ENCODE measurements around the gene SDCCAG8.

Gene SDCCAG8

DNA sequence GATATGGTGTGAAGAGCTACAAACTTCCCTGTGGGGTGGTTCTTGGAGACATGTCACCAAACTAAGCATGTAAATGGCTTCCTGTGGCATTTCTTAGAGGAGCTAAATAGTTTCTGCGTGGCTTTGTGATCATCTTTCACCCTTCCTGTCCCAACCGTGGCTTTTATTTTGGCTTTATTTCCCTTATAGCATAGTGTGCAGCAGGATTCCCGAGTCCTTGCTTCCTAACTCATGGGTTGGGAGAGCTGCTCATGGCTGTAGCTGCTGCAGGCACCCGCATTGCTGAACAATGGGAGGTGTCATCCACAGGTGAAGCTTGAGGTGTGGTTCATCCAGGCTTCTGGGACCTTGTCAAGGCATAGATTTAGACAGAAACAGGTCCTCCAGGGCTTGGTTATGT lies 192.0 kb downstream of the SDCCAG8 start:
- DNase-seq (ENCODE audit: insufficient read length, low spot score) (no peak), FAIRE-seq (no peak)

DNA sequence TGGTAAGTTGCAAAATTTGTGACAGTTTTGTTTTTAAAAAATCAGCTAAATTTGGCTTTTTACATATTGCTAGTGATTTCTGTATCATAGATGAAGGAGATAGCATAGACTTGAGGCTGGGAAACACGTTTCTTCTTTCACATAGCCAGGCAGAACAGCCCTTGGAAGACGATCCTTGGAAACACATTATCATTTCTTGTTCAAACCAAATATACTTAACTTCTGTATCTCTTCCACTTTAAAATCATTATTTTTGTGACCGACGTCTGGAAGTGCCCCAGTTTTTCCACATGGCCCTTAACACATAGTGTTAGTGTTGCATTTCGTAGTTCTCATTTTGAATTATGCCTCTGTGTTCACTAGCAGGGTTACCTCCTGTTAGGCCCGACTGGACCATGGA lies 193.5 kb downstream of the SDCCAG8 start:
- FAIRE-seq (no peak), DNase-seq (ENCODE audit: insufficient read length, low spot score) (no peak)

DNA sequence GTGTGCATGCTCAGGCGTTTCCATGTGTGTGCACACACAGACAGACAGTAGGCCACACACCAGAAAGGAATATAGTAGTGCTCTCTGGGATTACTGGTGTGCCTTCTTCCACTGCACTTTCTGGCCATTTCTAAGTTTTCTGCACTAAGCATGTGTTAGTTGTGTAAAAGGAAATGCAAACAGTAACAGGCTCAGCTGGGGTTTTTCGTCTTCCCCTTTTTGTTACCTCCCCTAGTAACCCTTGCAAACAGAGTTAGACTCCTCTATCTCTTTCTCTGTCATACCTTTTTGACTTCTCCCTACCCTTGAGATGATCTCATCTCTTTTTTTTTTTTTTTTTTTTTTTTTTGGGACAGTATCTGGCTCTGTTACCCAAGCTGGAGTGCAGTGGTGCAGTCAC lies 196.3 kb downstream of the SDCCAG8 start:
- FAIRE-seq: no peak
- no peak for DNase-seq (ENCODE audit: insufficient read length, low spot score)

DNA sequence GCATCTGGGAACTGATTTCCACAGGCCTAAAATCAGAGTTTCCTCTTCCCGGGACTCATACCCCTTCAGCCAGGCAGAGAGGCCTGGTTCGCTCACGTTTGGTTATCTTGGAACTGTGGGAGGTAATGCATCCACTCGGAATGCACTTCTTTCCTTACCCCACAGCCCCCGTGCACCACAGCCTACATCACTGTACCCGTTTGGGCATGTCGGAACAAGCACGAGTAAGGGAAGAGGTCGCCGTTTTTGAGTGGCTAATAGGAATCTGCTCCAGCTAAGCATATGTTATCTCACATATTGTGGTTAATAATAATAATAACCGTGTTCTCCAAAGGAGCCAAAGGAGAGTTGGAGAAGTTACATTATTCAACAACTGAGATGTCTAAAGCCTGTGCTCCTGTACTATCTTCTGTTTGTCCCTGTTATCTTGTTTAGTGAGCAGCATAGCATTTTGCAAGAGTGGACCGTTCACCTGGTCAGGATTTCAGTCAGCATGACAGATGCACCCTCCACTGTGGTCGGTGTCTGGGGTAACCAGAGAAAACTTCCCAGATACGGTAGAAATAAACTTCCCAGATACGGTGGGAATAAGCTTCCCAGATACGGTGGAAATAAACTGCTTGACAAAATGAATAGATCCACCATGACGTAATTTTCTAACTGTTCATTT lies 198.6 kb downstream of the SDCCAG8 start:
- DNase-seq (ENCODE audit: insufficient read length, low spot score): no peak
- FAIRE-seq: no peak

DNA sequence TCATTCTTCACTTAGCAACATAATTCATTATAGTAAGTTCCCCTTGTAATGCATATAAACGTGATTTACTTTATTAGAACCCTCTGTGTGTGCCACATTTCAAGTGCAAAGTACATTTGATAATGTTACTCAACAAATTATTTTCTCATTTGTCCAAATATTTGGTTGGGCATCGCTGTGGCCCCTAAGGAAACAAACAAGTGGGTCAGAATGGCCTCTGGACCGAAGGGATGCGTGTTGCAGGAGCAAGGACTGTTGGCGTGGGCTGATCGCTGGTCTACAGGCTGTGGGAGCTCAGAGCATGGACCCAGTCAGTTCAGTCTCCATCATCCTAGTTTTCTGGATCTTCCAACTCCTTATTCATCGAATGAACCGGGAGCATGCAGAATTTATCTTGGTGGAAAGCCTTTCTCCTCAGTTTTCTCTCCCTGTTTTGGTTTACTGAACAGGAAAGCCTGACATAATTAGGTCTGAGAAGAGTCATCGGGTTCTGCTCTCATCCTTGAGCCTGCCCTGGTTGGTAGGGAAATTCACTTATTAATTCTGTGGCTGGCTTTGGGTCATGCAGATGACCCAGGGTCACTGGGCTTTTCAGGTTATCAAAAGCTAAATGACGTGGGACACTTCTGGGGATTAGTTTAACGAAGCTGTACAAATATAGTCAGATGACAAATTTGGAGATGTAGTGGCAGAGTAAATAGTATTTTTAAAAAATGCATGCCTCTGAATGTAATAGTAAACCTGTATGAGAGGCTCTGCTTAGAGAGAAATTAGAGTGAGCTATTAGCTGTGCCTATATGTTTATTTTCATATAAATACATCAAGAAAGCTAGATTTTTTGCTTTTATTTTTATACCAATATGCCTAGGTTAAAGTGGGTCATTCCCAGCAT lies 200.2 kb downstream of the SDCCAG8 start:
- FAIRE-seq: no peak
- no peak for DNase-seq (ENCODE audit: insufficient read length, low spot score)

DNA sequence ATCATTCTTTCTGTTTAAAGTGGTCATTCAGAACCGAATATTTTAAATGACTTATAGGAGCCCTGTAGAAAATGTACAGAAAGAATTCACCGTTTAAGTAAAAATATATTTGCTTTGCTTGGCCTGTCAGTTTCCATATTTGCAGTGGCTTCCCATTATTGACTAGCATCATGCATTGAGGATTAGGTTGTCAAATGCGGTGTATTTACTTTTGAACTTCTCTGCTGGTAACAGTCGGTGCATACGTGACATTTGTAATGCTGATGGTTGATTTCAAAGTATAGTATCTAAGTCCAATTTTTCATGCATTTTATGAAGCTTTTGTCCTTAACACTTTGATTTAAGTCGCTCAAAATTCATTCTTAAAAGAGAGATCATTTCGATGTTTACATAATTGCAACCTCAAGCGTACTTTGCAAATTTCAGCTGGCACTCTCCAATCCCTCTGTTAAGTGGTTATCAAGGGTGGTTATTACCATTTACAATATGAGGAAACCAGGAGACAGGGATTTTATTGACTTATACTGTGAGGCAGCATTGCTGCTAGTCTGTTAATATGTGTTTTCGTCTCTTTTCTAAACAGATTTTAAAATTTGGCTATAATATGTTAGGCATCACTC lies 201.6 kb downstream of the SDCCAG8 start:
- DNase-seq (ENCODE audit: insufficient read length, low spot score) (no peak), FAIRE-seq (no peak)

DNA sequence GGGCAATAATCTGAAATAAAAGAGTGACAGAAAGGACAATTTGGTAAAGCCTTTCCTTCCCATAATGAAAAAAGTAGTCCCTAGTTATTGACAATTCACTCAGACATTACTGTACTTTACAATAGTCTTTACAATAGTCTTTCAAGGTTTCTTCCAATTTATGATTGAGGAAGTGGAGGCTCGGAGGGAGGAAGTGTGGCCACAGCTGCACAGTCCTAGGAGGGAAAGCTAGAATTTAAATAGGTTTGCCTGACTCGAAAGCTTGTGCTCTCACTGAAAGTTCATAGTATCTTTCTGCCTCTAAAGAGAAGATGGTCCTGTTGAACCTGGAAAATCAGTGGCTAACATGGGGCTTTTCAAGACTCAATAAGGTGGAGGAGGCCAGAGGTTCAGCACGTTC lies 203.2 kb downstream of the SDCCAG8 start:
- DNase-seq (ENCODE audit: insufficient read length, low spot score) (no peak), FAIRE-seq (no peak)

DNA sequence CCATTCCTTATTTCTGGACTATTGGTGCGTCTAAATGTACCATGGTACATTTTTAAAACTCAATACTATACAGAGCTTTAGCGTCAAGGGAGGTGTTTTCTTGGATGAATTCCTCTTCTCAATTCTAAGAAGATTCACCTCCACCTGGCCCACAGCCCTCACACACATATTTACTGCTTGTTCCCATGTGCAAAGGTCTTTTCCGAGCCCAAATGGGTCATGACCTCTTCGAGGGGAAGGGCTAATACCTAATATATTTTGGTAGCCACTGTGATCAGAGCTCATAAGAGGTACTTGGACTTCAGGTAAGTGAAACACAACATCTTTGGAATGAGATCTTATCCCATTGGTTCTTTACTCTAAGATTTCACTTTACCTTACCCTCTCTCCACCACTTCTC lies 205.9 kb downstream of the SDCCAG8 start:
- FAIRE-seq (no peak), DNase-seq (ENCODE audit: insufficient read length, low spot score) (no peak)

DNA sequence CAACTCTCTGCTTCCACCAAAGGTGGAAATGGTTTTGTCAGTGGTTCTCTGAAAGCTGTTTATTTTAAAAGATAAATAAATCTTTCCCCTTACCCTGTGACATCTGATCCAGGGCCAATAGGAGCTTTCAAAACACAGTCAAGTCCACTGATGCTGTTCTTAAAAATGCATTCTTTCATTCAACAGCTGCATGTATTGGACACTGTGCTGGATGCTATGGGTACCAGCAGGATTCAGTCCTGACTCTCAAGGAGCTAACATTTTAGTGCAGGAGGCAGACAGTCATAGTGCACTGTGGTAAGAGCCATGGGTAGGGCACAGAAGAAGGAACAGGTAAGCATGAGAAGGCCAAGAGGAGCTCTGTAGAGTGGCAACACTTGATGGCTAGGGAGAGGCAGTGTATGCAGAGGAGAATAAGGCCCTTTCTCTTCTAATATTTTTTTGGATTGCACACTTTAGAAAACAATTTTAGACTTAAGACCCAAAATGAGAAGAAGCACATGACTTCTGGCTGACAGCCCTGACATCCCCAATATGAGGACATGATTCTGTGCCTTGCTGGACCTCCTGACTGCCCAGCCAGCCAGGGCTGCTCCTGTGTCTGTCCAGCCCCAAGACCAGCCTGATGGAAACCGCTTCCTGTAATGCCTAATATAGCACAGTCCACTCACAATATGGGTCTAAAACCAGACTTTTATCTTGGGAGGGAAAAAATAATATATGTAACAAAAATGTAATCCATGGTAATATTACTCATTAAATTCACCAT lies 207.3 kb downstream of the SDCCAG8 start:
- DNase-seq (ENCODE audit: insufficient read length, low spot score) (no peak), FAIRE-seq (no peak)

DNA sequence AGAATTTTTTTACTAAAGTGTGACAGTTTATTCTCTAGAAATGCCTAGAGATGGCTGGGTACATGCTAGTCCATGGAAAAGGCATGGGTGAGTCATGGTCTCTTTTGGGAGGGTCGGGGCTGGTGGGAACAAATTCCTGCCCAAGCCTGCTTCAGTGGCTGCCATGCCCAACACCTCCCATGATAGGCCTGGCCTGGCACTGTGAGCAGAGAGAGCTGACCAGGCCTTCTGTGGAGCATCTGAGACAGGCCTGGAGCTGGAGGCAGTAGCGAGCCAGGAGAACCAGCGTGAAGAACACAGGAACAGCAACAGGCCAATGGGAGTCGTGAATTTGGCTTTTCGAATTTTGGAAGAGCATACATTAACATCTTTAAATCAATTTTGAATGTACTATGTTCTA lies 209.2 kb downstream of the SDCCAG8 start:
- no peak for FAIRE-seq
- no peak for DNase-seq (ENCODE audit: insufficient read length, low spot score)

DNA sequence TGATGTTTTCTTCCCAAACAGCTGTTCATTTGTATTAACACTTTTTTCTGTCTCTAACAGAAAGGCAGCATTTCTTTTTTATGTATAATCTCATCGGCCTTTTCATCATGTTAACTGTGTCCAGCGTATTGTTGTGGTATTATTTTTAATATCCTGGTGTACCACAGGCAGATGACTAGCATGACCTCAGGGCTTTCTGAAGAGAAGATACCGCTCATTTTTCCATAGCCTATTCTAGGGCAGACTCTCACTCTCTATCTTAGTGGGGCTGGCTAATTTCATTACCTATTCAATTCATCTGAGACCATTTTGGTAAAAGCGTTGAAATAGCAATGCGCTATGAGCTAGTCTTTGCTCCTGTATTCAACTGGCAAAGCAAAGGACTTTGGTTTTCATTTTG lies 209.9 kb downstream of the SDCCAG8 start:
- DNase-seq (ENCODE audit: insufficient read length, low spot score) (no peak), FAIRE-seq (no peak)

DNA sequence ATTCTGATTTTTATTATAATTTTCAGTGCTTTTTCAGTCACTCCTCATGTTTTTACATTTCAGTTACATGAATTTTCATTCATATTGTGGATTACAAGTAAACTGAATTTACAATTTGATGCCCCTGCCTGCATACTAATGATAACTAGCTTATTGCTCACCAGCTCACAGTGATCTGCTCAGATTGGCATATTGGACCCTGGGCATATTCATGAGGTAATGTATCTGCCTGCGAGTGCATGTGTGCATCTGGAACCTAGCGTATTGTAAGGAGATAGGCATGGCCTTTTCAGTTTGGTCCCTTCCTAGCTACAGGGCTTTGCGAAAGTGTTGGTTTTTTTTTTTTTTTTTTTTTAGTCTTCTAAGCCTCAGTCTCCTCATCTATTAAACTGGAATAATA lies 213.7 kb downstream of the SDCCAG8 start:
- FAIRE-seq: no peak

DNA sequence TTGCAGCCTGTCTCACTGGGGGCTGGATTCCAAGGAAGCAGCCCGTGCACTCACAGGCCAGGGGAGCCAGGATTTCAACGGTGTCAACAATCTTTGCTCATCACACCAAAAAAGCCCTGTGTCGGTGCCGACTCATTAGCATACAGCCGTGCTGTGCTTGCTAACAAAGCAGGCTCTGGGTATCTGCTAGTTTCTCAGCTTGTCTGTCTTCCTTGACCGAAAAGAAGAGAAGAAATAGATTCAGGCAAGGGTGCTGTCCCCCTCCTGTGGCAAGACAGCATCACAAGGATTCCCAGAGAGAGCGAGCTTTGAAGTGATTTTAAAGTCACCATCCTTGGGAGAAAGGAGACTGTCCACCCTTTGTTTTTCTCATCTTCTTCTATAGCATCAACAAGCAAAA lies 214.7 kb downstream of the SDCCAG8 start:
- FAIRE-seq (no peak), DNase-seq (ENCODE audit: insufficient read length, low spot score) (no peak)

More for the DNA sequence above, 213.7 kb downstream of the SDCCAG8 start:
- DNase-seq (ENCODE audit: insufficient read length, low spot score): no peak

DNA sequence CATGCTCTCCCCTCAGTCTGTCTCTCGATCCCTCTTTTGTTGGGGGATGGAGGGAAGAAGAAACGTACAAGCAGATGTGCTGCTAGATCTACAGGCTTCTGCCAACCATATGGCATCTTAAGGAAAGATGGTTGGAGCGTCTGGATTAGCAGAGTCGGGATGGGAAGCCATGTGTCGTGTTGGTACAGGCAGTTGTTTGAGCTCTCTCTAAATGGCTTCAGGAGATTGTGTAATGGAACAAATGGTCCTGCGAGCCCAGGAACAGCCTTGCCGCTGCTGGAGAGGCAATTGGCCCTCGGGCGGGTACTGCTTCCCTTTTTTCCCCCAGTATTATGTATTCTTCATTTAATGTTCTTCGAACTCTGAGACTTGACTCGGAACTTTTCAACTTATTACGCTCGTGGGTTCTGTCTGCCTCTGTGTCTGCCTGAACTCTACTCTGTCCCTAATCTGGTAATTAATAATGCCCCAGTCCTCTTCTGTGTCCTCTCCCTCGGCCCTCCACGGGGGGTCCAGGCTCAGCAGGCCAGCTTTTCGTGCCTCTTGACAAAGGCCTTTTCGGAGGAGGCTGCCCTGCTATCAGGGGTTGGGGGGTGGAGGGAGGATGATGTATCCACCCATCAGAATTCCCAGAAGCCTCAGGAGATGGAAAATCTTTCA lies 215.3 kb downstream of the SDCCAG8 start:
- FAIRE-seq: no peak
- DNase-seq (ENCODE audit: insufficient read length, low spot score): no peak

DNA sequence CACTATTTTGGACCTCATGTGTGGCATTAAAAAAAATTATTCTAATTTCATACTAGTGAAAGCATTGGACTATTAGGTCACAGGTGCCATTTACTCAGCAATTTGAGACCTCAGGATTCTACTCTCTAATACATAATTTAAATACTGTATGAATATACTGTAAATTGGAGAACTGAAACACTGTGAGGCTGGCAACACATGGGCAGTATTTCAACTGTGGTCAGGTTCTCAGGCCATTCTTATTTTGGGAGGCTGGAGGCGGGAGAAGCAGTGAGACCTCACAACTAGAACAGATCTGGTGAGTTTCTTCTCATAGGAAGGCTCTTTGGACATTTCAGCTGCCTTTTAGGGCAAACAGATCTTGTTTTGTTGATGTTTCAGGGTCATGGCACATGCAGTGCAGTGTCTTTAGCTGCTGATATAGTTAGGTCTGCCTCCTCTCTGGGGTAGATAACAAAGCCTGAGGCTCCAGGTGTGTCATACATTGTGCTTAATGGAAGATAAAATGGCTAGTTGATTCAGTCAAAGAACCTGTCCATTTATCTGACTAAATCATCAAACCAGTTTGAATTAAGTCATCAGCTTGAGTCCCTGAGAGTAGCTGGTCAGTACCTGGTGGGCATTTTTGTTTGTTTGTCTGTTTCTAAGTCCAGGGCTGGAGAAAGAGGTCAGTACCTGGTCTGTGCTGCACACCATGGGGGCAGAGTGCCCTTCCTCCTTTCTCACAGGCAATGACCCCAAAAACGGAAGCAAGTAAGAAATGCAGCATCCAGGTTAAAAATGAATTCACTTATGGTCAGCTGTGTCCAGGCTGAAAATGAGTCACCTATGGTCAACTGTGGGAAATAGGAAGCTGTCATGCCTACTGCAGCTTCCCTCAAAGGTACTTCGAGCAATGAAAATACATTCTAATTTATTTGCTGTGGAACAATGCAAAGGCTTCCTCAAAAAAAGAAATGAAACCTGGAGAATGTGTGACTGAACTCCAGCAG lies 216.2 kb downstream of the SDCCAG8 start:
- no peak for FAIRE-seq

DNA sequence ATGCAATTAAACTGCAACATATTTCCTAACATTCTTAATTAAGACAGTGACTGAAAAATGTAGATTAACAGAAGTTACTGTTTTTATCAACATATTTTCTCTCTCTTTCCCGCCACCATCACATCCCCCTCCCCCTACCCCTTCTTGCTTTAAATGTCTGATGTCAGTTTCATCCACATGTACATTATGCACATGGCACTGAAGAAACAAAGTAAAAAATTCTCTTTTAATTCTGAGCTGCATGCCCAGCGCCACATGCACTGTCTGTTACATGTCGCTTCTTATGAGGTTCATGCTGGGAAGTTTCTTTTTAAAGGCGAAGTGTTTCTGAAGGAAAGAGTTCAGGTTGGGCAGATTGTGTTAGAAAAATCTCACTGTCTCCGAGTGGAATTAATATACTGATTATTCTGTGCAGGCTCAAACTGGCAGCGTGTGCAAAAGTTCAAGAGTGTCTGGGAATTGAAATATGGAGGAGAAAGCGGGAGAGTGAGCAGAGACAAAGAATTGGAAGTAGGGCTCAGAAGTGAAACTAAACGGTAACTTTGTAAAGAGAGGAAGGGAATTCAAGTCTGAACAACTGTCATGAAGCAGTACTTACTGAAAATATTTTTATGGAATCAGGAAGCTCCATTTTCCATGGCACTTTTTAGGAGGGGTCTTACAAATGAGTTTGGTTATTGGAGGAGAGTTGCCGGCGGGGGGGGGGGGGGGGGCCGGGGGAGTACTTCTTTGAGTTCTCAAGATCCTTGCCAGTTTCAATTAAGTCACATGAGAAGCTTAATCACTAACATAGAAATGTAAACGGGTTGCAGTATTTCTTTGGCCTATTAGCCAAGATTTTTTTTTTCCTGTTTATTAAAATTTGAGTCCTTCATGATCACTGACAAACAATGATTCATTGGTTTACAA lies 217.6 kb downstream of the SDCCAG8 start:
- FAIRE-seq: no peak

More for the DNA sequence above, 216.2 kb downstream of the SDCCAG8 start:
- DNase-seq (ENCODE audit: insufficient read length, low spot score): no peak

DNA sequence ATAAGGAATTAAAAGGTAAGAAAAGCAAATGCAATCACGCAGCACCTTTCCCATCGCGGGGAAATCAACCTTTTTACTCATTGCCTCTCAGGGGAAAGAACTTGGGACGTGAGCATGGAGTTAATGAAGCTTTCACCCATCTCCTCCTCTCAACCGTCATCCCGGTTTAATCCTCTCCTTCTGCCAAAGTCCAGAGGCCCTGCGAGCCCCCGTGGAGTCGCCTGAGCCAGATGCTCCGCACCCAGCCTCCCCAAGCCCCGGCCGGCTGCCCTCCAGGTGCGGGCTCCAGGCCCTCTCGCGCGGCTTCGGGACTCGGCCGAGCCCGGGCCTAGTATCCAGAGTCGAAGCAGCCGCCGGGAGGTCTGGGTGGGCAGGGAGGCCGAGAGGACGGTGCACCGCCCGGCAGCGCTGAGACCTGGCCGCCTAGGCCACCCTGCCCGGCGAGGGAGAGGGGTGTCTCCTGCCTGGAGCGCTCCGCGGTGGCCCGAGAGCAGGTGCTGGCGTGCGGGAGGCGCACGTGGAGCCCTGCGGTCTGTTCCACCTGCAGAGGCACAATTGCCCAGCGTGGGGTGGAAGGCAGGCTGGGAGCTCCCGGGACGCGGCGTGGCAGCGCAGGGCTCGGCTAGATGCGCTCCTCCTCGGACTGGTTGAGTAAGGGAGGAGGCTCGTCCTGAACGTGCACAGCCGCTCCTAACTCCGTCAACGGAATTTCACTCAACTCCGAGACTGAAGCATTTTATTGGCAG lies 218.5 kb downstream of the SDCCAG8 start:
- DNase-seq (ENCODE audit: insufficient read length, low spot score) (no peak), FAIRE-seq (no peak)

More for the DNA sequence above, 217.6 kb downstream of the SDCCAG8 start:
- DNase-seq (ENCODE audit: insufficient read length, low spot score): no peak
